ENCODE results near the gene CTLA4. TPM values are rescaled to one million over a fixed set of nuclear protein-coding genes. Genes with fewer than 3 reads are reported as not detected.

CTLA4 gene
- 0.86 TPM for total RNA-seq
- long read RNA-seq, result 0 reads

GRCh38 chr2:203867561-203868200 is at the start of gene CTLA4:
CTLA4 (plus strand) TSS chr2:203867771; CDS start chr2:203867943, 172 bp downstream.
- ATAC-seq, result no peak
- no peaks in the 10 kb centered on the region for H3K36me3 ChIP-seq
- DNase-seq, result no peak
- intact Hi-C loops (cut with DNase I), result no loop called here
- H3K9me3 ChIP-seq, result no peaks in the 10 kb centered on the region
- H3K27me3 ChIP-seq (ENCODE audit: low read depth), result no peaks in the 10 kb centered on the region
- TF ChIP-seq CTCF (IDR thresholded peaks at IDR 0.05), result no peak
- no peak within 1 kb of the TSS for H3K27ac ChIP-seq
- H3K4me1 ChIP-seq, result no peaks in the 10 kb centered on the region
- H3K4me3 ChIP-seq, result peak within 1 kb of the TSS; percentile 22

- no peak overlapping the region for H3K27ac ChIP-seq
- no peak overlapping the region for H3K4me3 ChIP-seq
- H3K4me1 ChIP-seq, result peaks cover 24% of the 10 kb centered on the region
- no peaks in the 10 kb centered on the region for H3K27me3 ChIP-seq (ENCODE audit: low read depth)
- ATAC-seq (no peak), DNase-seq (no peak)
- TF ChIP-seq CTCF (IDR thresholded peaks at IDR 0.05), result no peak
- no peaks in the 10 kb centered on the region for H3K36me3 ChIP-seq
- intact Hi-C loops (cut with DNase I), result no loop called here
- no peaks in the 10 kb centered on the region for H3K9me3 ChIP-seq
Observed at GRCh38 chr2:203818656-203819055, 48.9 kb upstream of the CTLA4 start.

- intact Hi-C loops (cut with DNase I), result no loop called here
- no peaks in the 10 kb centered on the region for H3K27me3 ChIP-seq (ENCODE audit: low read depth)
- no peak overlapping the region for H3K27ac ChIP-seq
- DNase-seq, result no peak
- no peaks in the 10 kb centered on the region for H3K36me3 ChIP-seq
- no peaks in the 10 kb centered on the region for H3K9me3 ChIP-seq
- ATAC-seq, result no peak
- no peak for TF ChIP-seq CTCF (IDR thresholded peaks at IDR 0.05)
- H3K4me3 ChIP-seq, result no peak overlapping the region
- H3K4me1 ChIP-seq, result peaks cover 21% of the 10 kb centered on the region
Observed at GRCh38 chr2:203819434-203820133, 48.0 kb upstream of the CTLA4 start.

GRCh38 chr2:203820969-203821368 is 46.6 kb upstream of the CTLA4 start:
- no peaks in the 10 kb centered on the region for H3K9me3 ChIP-seq
- intact Hi-C loops (cut with DNase I), result no loop called here
- no peak overlapping the region for H3K27ac ChIP-seq
- no peaks in the 10 kb centered on the region for H3K27me3 ChIP-seq (ENCODE audit: low read depth)
- no peak for TF ChIP-seq CTCF (IDR thresholded peaks at IDR 0.05)
- ATAC-seq, result no peak
- peaks cover 7% of the 10 kb centered on the region for H3K4me1 ChIP-seq
- H3K4me3 ChIP-seq, result no peak overlapping the region
- no peak for DNase-seq
- no peaks in the 10 kb centered on the region for H3K36me3 ChIP-seq

GRCh38 chr2:203822240-203822639 is 45.3 kb upstream of the CTLA4 start:
- Histone ChIP-seq H3K9me3 (no peaks in the 10 kb centered on the region), H3K27me3 (ENCODE audit: low read depth) (no peaks in the 10 kb centered on the region), H3K4me3 (no peak overlapping the region), H3K27ac (no peak overlapping the region), H3K4me1 (no peaks in the 10 kb centered on the region), H3K36me3 (no peaks in the 10 kb centered on the region)
- intact Hi-C loops (cut with DNase I), result no loop called here
- no peak for TF ChIP-seq CTCF (IDR thresholded peaks at IDR 0.05)
- DNase-seq, result no peak
- no peak for ATAC-seq
